ENCODE results near the gene EXD3.
"Not testable (repeated sequence)": the region's sequence is repeated elsewhere in the genome, so short reads cannot be mapped to it uniquely, and the experiment has no call there.

The EXD3 gene

DNA sequence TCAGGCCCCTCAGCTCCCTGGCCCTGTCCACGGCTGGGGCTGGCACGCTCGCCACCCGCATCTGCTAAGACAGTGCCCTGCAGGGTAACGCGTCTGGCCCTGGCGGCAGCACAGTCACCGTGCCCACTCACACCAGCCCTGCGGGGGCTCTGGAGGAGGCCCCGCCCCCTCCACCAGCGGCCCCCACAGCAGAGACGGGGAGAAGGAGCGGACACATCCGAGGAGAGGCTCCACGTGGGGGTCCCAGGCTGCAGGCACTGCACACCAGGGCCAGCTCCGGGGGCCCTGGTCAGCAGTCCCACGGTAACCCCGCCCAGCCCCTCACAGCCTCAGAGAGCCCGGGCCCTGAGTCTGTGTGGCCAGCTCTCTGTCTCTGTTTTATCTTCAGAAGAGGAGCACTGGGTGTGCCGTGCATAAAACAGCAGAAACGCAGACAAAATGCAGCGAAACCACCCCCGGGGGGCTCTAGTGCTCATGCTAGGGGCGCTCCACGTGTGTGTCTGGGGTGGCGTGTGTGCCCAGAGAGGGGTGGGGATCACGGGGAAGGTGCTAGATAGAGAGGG, 73.4 kb downstream of the EXD3 start:
- Histone ChIP-seq H3K4me3 (ENCODE audit: low read depth, low read length) (no peak overlapping the region), H3K36me3 (ENCODE audit: control insufficient read depth, insufficient read depth, low read length) (no peaks in the 10 kb centered on the region), H3K4me1 (ENCODE audit: control insufficient read depth, insufficient read depth, low read length) (no peaks in the 10 kb centered on the region), H3K9me3 (ENCODE audit: control insufficient read depth, insufficient read depth, low read depth, low read length) (peaks cover 20% of the 10 kb centered on the region), H3K9ac (ENCODE audit: low read length) (no peak overlapping the region), H3K27me3 (ENCODE audit: control insufficient read depth, insufficient read depth, low read length) (no peaks in the 10 kb centered on the region; the same call in 1 of the 2 replicates), H3K27ac (ENCODE audit: low read depth, low read length) (no peak overlapping the region)

- H3K9ac ChIP-seq (ENCODE audit: low read length) = no peak overlapping the region
- peaks cover 24% of the 10 kb centered on the region for H3K9me3 ChIP-seq (ENCODE audit: control insufficient read depth, insufficient read depth, low read depth, low read length)
- H3K27ac ChIP-seq (ENCODE audit: low read depth, low read length) = no peak overlapping the region
- H3K36me3 ChIP-seq (ENCODE audit: control insufficient read depth, insufficient read depth, low read length) = no peaks in the 10 kb centered on the region
- no peak overlapping the region for H3K4me3 ChIP-seq (ENCODE audit: low read depth, low read length)
- no peaks in the 10 kb centered on the region for H3K4me1 ChIP-seq (ENCODE audit: control insufficient read depth, insufficient read depth, low read length)
- no peaks in the 10 kb centered on the region; the same call in 1 of the 2 replicates for H3K27me3 ChIP-seq (ENCODE audit: control insufficient read depth, insufficient read depth, low read length)
Measured at GRCh38 chr9:137348769-137349470, 74.0 kb downstream of the EXD3 start.

- H3K27me3 ChIP-seq (ENCODE audit: control insufficient read depth, insufficient read depth, low read length) = no peaks in the 10 kb centered on the region; the same call in 1 of the 2 replicates
- H3K9me3 ChIP-seq (ENCODE audit: control insufficient read depth, insufficient read depth, low read depth, low read length) = peaks cover 28% of the 10 kb centered on the region
- H3K27ac ChIP-seq (ENCODE audit: low read depth, low read length) = no peak overlapping the region
- H3K36me3 ChIP-seq (ENCODE audit: control insufficient read depth, insufficient read depth, low read length) = no peaks in the 10 kb centered on the region
- H3K4me1 ChIP-seq (ENCODE audit: control insufficient read depth, insufficient read depth, low read length) = no peaks in the 10 kb centered on the region
- no peak overlapping the region for H3K9ac ChIP-seq (ENCODE audit: low read length)
- no peak overlapping the region for H3K4me3 ChIP-seq (ENCODE audit: low read depth, low read length)
Measured at GRCh38 chr9:137347928-137348327, 75.0 kb downstream of the EXD3 start.

DNA sequence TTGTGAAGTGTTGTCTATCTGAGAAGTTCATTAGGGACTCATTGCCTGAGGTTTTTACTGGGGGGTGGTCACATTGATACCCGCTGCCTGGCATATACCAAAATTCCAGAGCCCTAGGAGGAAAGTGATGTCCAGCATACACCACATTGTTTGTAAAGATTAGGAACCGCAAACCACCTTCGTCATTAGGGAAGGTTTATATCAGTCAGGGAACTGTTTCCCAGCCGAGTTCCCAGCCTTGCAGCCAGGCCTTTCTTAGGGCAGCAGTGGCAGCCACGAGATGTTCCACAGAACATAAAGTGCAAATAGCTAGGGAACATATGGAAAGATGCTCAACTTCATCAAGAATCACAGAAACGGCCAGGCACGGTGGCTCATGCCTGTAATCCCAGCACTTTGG, 80.5 kb downstream of the EXD3 start:
- H3K4me1 ChIP-seq (ENCODE audit: control insufficient read depth, insufficient read depth, low read length) = no peaks in the 10 kb centered on the region
- H3K36me3 ChIP-seq (ENCODE audit: control insufficient read depth, insufficient read depth, low read length) = no peaks in the 10 kb centered on the region
- no peak overlapping the region for H3K27ac ChIP-seq (ENCODE audit: low read depth, low read length)
- H3K27me3 ChIP-seq (ENCODE audit: control insufficient read depth, insufficient read depth, low read length) = no peaks in the 10 kb centered on the region
- no peak overlapping the region for H3K4me3 ChIP-seq (ENCODE audit: low read depth, low read length)
- H3K9ac ChIP-seq (ENCODE audit: low read length) = no peak overlapping the region
- peaks cover 23% of the 10 kb centered on the region for H3K9me3 ChIP-seq (ENCODE audit: control insufficient read depth, insufficient read depth, low read depth, low read length)

- H3K9ac ChIP-seq (ENCODE audit: low read length) = no peak overlapping the region
- no peaks in the 10 kb centered on the region for H3K36me3 ChIP-seq (ENCODE audit: control insufficient read depth, insufficient read depth, low read length)
- no peaks in the 10 kb centered on the region for H3K27me3 ChIP-seq (ENCODE audit: control insufficient read depth, insufficient read depth, low read length)
- H3K9me3 ChIP-seq (ENCODE audit: control insufficient read depth, insufficient read depth, low read depth, low read length) = peaks cover 17% of the 10 kb centered on the region
- H3K4me3 ChIP-seq (ENCODE audit: low read depth, low read length) = no peak overlapping the region
- no peaks in the 10 kb centered on the region for H3K4me1 ChIP-seq (ENCODE audit: control insufficient read depth, insufficient read depth, low read length)
- H3K27ac ChIP-seq (ENCODE audit: low read depth, low read length) = no peak overlapping the region
Measured at GRCh38 chr9:137341227-137341626, 81.7 kb downstream of the EXD3 start.

DNA sequence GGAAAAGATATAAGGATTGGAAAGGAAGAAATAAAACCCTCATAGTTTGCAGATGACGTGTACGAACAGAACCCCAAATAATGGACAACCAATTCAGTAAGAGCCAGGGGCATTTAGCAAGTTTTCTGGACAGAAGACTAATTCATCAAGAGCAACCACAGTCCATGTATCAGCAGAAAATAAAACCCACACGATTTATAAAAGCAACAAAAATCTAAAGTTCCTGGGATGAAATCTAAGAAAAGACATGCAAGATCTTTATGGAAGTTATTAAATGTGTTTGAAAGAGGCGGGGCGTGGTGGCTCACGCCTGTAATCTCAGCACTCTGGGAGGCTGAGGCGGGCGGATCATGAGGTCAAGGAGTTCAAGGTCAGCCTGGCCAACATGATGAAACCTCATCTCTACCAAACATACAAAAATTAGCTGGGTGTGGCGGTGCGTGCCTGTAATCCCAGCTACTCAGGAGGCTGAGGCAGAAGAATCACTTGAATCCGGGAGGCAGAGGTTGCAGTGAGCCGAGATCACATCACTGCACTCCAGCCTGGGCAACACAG, 83.0 kb downstream of the EXD3 start:
- not testable (repeated sequence) for H3K4me3 ChIP-seq (ENCODE audit: low read depth, low read length); H3K9ac ChIP-seq (ENCODE audit: low read length); H3K27me3 ChIP-seq (ENCODE audit: control insufficient read depth, insufficient read depth, low read length); H3K36me3 ChIP-seq (ENCODE audit: control insufficient read depth, insufficient read depth, low read length); H3K4me1 ChIP-seq (ENCODE audit: control insufficient read depth, insufficient read depth, low read length); H3K27ac ChIP-seq (ENCODE audit: low read depth, low read length)
- H3K9me3 ChIP-seq (ENCODE audit: control insufficient read depth, insufficient read depth, low read depth, low read length) = peaks cover 20% of the 10 kb centered on the region

DNA sequence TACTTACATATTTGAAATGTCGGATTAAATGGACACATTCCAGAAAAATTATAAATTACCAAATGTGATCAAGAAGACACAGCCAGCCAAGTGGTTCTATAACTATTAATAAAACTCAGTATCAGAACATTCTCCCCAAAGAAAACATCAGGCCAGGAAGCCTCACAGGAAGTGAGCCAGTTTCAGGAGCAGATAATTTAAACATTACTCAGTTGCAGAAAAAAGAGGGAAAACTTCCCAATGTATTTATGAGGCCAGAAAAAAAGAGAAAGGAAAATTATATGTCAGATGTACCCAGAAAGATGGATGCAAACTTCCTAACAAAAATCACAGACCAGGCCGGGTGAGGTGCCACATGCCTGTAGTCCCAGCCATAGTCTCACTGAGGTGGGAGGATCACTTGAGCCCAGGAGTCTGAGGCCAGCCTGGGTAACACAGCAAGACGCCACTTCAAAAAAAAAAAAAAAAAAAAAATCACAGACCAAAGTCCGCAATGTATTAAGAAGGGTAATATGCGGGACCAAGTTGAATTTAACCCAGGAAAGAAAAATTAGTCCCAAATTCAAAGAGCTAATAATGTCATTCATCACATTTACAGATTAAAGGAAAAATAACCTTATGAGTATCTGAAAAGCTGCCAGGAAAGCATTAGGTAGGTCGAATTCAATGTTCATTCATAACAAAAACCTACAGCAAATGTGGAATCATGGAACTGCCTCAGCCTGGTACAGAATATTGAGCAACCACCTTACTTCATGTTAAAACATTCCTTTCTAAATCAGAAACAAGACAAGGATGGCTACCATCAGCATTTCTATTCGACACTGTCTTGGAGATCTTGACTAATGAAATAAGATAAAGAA, 83.7 kb downstream of the EXD3 start:
- no peak overlapping the region for H3K9ac ChIP-seq (ENCODE audit: low read length)
- H3K9me3 ChIP-seq (ENCODE audit: control insufficient read depth, insufficient read depth, low read depth, low read length) = peaks cover 19% of the 10 kb centered on the region
- no peaks in the 10 kb centered on the region for H3K36me3 ChIP-seq (ENCODE audit: control insufficient read depth, insufficient read depth, low read length)
- H3K27ac ChIP-seq (ENCODE audit: low read depth, low read length) = no peak overlapping the region
- H3K4me1 ChIP-seq (ENCODE audit: control insufficient read depth, insufficient read depth, low read length) = no peaks in the 10 kb centered on the region
- no peak overlapping the region for H3K4me3 ChIP-seq (ENCODE audit: low read depth, low read length)
- no peaks in the 10 kb centered on the region for H3K27me3 ChIP-seq (ENCODE audit: control insufficient read depth, insufficient read depth, low read length)

GRCh38 chr9:137336735-137337134, 86.2 kb downstream of the EXD3 start:
- no peak overlapping the region for H3K27ac ChIP-seq (ENCODE audit: low read depth, low read length)
- no peaks in the 10 kb centered on the region for H3K4me1 ChIP-seq (ENCODE audit: control insufficient read depth, insufficient read depth, low read length)
- H3K27me3 ChIP-seq (ENCODE audit: control insufficient read depth, insufficient read depth, low read length) = no peaks in the 10 kb centered on the region
- H3K9me3 ChIP-seq (ENCODE audit: control insufficient read depth, insufficient read depth, low read depth, low read length) = peaks cover 7% of the 10 kb centered on the region; the same call in 1 of the 2 replicates
- no peak overlapping the region for H3K4me3 ChIP-seq (ENCODE audit: low read depth, low read length)
- H3K36me3 ChIP-seq (ENCODE audit: control insufficient read depth, insufficient read depth, low read length) = no peaks in the 10 kb centered on the region
- H3K9ac ChIP-seq (ENCODE audit: low read length) = no peak overlapping the region

DNA sequence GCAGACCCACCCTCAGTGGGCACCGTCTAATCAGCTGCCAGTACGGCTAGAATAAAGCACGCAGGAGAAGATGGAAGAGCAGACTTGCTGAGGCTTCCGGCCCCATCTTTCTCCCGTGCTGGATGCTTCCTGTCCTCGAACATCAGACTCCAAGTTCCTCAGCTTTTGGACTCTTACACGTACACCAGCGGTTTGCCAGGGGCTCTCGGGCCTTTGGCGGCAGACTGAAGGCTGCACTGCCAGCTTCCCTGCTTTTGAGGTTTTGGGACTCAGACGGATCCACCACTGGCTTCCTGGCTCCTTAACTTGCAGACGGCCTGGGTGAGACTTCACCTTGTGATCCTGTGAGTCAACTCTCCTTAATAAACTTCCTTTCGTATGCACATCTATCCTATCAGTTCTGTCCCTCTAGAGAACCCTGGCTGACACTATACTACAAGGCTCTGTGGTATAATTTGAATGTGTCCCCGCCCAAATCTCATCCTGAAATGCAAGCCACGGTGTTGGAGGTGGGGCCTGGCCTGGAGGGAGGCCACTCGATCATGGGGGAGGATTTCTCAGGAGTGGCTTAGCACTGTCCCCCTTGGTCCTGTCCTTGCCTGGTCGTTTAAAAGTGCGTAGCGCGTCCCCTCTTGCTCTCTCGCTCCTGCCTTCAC, 89.8 kb downstream of the EXD3 start:
- Histone ChIP-seq H3K9ac (ENCODE audit: low read length) (no peak overlapping the region), H3K4me1 (ENCODE audit: control insufficient read depth, insufficient read depth, low read length) (no peaks in the 10 kb centered on the region), H3K9me3 (ENCODE audit: control insufficient read depth, insufficient read depth, low read depth, low read length) (peaks cover 7% of the 10 kb centered on the region), H3K36me3 (ENCODE audit: control insufficient read depth, insufficient read depth, low read length) (no peaks in the 10 kb centered on the region), H3K4me3 (ENCODE audit: low read depth, low read length) (no peak overlapping the region), H3K27me3 (ENCODE audit: control insufficient read depth, insufficient read depth, low read length) (peaks cover 2% of the 10 kb centered on the region; the same call in 1 of the 2 replicates), H3K27ac (ENCODE audit: low read depth, low read length) (no peak overlapping the region)

- no peak overlapping the region for H3K4me3 ChIP-seq (ENCODE audit: low read depth, low read length)
- H3K36me3 ChIP-seq (ENCODE audit: control insufficient read depth, insufficient read depth, low read length) = no peaks in the 10 kb centered on the region
- no peaks in the 10 kb centered on the region for H3K4me1 ChIP-seq (ENCODE audit: control insufficient read depth, insufficient read depth, low read length)
- H3K27me3 ChIP-seq (ENCODE audit: control insufficient read depth, insufficient read depth, low read length) = peaks cover 2% of the 10 kb centered on the region; the same call in 1 of the 2 replicates
- no peak overlapping the region for H3K27ac ChIP-seq (ENCODE audit: low read depth, low read length)
- H3K9me3 ChIP-seq (ENCODE audit: control insufficient read depth, insufficient read depth, low read depth, low read length) = peaks cover 7% of the 10 kb centered on the region
- H3K9ac ChIP-seq (ENCODE audit: low read length) = no peak overlapping the region
Measured at GRCh38 chr9:137331929-137332328, 91.0 kb downstream of the EXD3 start.
